GM12873 (cell line): ENCODE data around the gene FKBP1A.

Source experiments
- CTCF ChIP-seq: IDR thresholded peaks from 2 replicates; pipeline ENCODE4 v1.5.1; 2012; ENCODE audit warnings: low read depth, mild to moderate bottlenecking, moderate library complexity, low read length, control low read depth; ENCODE audit not compliant: insufficient read depth; ENCODE audit errors: missing control alignments

FKBP1A gene

GRCh38 chr20:1362484-1362883 lies 30.4 kb downstream of the FKBP1A start:
- no peak for TF ChIP-seq CTCF

GRCh38 chr20:1360094-1360846 lies 32.6 kb downstream of the FKBP1A start:
- TF ChIP-seq CTCF = no peak

GRCh38 chr20:1357921-1358671 lies 34.8 kb downstream of the FKBP1A start:
- no peak for TF ChIP-seq CTCF

GRCh38 chr20:1353956-1354355 lies 38.9 kb downstream of the FKBP1A start:
- TF ChIP-seq CTCF = no peak

DNA sequence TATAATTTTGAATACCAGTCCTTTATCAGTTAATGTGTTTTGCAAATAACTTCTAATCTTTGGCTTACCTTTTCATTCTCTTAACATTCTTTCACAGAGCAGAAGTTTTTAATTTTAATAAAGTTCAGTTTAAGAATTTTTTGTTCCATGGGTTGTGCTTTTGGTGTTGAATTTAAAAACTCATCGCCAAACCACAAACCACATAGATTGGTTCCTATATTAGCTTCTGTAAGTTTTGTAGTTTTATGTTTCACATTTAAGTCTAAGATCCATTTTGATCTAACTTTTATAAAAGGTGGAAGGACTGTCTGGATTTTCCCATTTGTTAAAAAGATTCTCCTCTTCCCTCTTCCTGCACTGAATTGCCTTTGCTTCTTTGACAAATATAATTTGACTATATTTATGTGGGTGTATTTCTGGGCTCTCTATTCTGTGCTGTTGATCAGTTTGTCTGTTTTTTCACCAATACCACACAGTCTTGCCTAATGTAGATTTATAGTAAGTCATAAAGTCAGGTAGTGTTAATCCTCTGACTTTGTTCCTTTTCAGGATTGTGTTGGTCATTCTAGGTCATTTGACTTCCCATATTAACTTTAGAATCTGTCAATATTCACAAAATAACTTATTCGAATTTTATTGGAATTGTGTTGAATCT lies 46.4 kb downstream of the FKBP1A start:
- TF ChIP-seq CTCF = no peak

GRCh38 chr20:1345756-1346093 lies 47.1 kb downstream of the FKBP1A start:
- no peak for TF ChIP-seq CTCF

DNA sequence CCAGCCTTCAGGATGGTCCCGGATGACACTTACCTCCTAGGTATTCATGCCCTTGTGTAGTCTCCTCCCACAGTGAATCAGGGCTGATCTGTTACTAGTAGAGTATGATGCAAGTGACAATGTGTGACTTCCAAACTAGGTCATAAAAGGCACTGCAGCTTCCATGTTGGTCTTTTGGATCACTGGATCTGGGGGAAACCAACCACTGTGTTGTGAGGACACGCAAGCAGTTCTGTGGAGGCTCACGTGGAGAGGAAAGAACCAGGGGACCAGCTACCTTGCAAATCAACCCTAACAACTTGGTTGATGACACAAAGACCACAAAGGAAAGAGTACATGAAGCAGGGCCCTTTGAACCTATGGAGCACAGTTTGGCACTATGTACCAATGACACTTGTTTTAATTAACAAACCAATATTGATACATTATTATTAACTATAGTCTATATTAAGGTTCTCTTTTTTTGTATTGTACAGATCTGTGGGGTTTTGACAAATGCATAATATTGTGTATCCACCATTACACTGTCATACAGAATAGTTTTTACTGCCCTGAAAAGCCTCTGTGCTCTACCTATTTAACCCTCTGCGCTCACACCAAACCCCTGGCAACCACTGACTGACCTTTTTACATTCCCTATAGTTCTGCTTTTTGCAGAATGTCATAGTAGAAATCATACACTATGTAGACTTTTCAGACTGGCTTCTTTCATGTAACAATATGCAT lies 47.7 kb downstream of the FKBP1A start:
- no peak for TF ChIP-seq CTCF
